Urinary bladder (tissue), 4 donors: Measurements from ENCODE around the gene PRAMEF25. TPM values are rescaled to one million over a fixed set of nuclear protein-coding genes. Genes with fewer than 3 reads are reported as not detected.
"Not testable (repeated sequence)": the region's sequence is repeated elsewhere in the genome, so short reads cannot be mapped to it uniquely, and the experiment has no call there.

Experiments used
- DNase-seq: peaks from one replicate; pipeline ENCODE4 v3.0.0-alpha.2; 2015; ENCODE audit errors: extremely low spot score
- H3K27ac ChIP-seq: one replicate; pipeline ENCODE4 v1.5.1; 2013; ENCODE audit warnings: low read depth, mild to moderate bottlenecking, moderate library complexity
- H3K36me3 ChIP-seq: one replicate; pipeline ENCODE4 v1.6.1; 2013; ENCODE audit warnings: mild to moderate bottlenecking, moderate library complexity; ENCODE audit not compliant: insufficient read depth
- H3K4me1 ChIP-seq: one replicate; pipeline ENCODE4 v1.6.1; 2013; ENCODE audit warnings: mild to moderate bottlenecking, moderate library complexity; ENCODE audit not compliant: insufficient read depth
- H3K4me3 ChIP-seq: one replicate; pipeline ENCODE4 v1.5.1; 2013; ENCODE audit warnings: low read depth, low read length
- WGBS: extraction: QIAGEN DNeasy Blood & Tissue Kit; methylation state at CpG from one replicate; pipeline ENCODE4 v1.1.7; 2013; 5-methylcytosine and 5-hydroxymethylcytosine counted together
- polyA plus RNA-seq: library from polyadenylated mRNA; stranded (reverse); fragments of 200-250 nt; gene quantifications from one replicate; pipeline ENCODE4 v1.2.3, GENCODE V29; 2013
- total RNA-seq: library from RNA; depleted of rRNA; stranded (reverse); fragments of >200 nt; gene quantifications from one replicate; pipeline ENCODE4 v1.2.3, GENCODE V29; 2014
- donor health status: healthy with polysubstance abuse.
- donor health status: healthy.

PRAMEF25 gene
- total RNA-seq (not detected), polyA plus RNA-seq (not detected)

GRCh38 chr1:13070474-13070873, at the start of gene PRAMEF25:
TSS of gene PRAMEF25 (plus strand) at chr1:13070774. CDS start at chr1:13073694, 2,920 bp downstream.
- WGBS: no CpG with 5 or more reads among the region's 4 CpGs
- DNase-seq, H3K4me3 ChIP-seq, H3K27ac ChIP-seq, H3K36me3 ChIP-seq, H3K4me1 ChIP-seq: not testable (repeated sequence)

GRCh38 chr1:13056475-13056874, 14.1 kb upstream of the PRAMEF25 start, which contains the start of gene PRAMEF27:
TSS of gene PRAMEF27 (minus strand) at chr1:13056575. CDS start at chr1:13053659, 2,916 bp downstream.
- 76% methylated on average over 3 of the region's 3 CpGs for WGBS
- H3K27ac ChIP-seq, H3K4me1 ChIP-seq, H3K4me3 ChIP-seq, H3K36me3 ChIP-seq, DNase-seq: not testable (repeated sequence)

GRCh38 chr1:13116754-13117153, 46.2 kb downstream of the PRAMEF25 start, which contains the start of gene HNRNPCL2:
TSS of gene HNRNPCL2 (minus strand) at chr1:13116854. CDS start at chr1:13116400, 454 bp downstream.
- not testable (repeated sequence) for H3K27ac ChIP-seq, H3K4me1 ChIP-seq, DNase-seq, H3K4me3 ChIP-seq, H3K36me3 ChIP-seq
- 87% methylated on average over 6 of the region's 6 CpGs for WGBS

Other genes starting within 250 kb of the PRAMEF25 start
- not detected for gene PRAMEF11, start 239.4 kb upstream of the PRAMEF25 start, total RNA-seq
- gene PRAMEF11, start 239.4 kb upstream of the PRAMEF25 start, polyA plus RNA-seq: not detected
- gene HNRNPCL1, start 222.1 kb upstream of the PRAMEF25 start, total RNA-seq: not detected
- gene HNRNPCL1, start 222.1 kb upstream of the PRAMEF25 start, polyA plus RNA-seq: not detected
- gene PRAMEF2, start 213.7 kb upstream of the PRAMEF25 start, total RNA-seq: not detected
- not detected for gene PRAMEF2, start 213.7 kb upstream of the PRAMEF25 start, polyA plus RNA-seq
- not detected for gene PRAMEF4, start 184.6 kb upstream of the PRAMEF25 start, total RNA-seq
- not detected for gene PRAMEF4, start 184.6 kb upstream of the PRAMEF25 start, polyA plus RNA-seq
- gene PRAMEF10, start 172.5 kb upstream of the PRAMEF25 start, total RNA-seq: not detected
- not detected for gene PRAMEF10, start 172.5 kb upstream of the PRAMEF25 start, polyA plus RNA-seq
- not detected for gene PRAMEF7, start 154.2 kb upstream of the PRAMEF25 start, total RNA-seq
- not detected for gene PRAMEF7, start 154.2 kb upstream of the PRAMEF25 start, polyA plus RNA-seq
- gene PRAMEF6, start 123.2 kb upstream of the PRAMEF25 start, total RNA-seq: not detected
- not detected for gene PRAMEF6, start 123.2 kb upstream of the PRAMEF25 start, polyA plus RNA-seq
- gene PRAMEF27, start 14.2 kb upstream of the PRAMEF25 start, total RNA-seq: not detected
- not detected for gene PRAMEF27, start 14.2 kb upstream of the PRAMEF25 start, polyA plus RNA-seq
- gene HNRNPCL3, start 10.0 kb upstream of the PRAMEF25 start, total RNA-seq: not detected
- not detected for gene HNRNPCL3, start 10.0 kb upstream of the PRAMEF25 start, polyA plus RNA-seq
- gene HNRNPCL2, start 46.1 kb downstream of the PRAMEF25 start, total RNA-seq: not detected
- not detected for gene HNRNPCL2, start 46.1 kb downstream of the PRAMEF25 start, polyA plus RNA-seq
- not detected for gene PRAMEF26, start 85.2 kb downstream of the PRAMEF25 start, total RNA-seq
- gene PRAMEF26, start 85.2 kb downstream of the PRAMEF25 start, polyA plus RNA-seq: not detected
- not detected for gene HNRNPCL4, start 94.9 kb downstream of the PRAMEF25 start, total RNA-seq
- not detected for gene HNRNPCL4, start 94.9 kb downstream of the PRAMEF25 start, polyA plus RNA-seq
- not detected for gene PRAMEF9, start 101.1 kb downstream of the PRAMEF25 start, total RNA-seq
- gene PRAMEF9, start 101.1 kb downstream of the PRAMEF25 start, polyA plus RNA-seq: not detected
- gene PRAMEF13, start 130.6 kb downstream of the PRAMEF25 start, total RNA-seq: not detected
- not detected for gene PRAMEF13, start 130.6 kb downstream of the PRAMEF25 start, polyA plus RNA-seq
- gene PRAMEF18, start 155.4 kb downstream of the PRAMEF25 start, total RNA-seq: not detected
- not detected for gene PRAMEF18, start 155.4 kb downstream of the PRAMEF25 start, polyA plus RNA-seq
- gene PRAMEF5, start 183.4 kb downstream of the PRAMEF25 start, total RNA-seq: not detected
- gene PRAMEF5, start 183.4 kb downstream of the PRAMEF25 start, polyA plus RNA-seq: not detected
- not detected for gene PRAMEF8, start 214.4 kb downstream of the PRAMEF25 start, total RNA-seq
- not detected for gene PRAMEF8, start 214.4 kb downstream of the PRAMEF25 start, polyA plus RNA-seq
- not detected for gene PRAMEF33, start 232.8 kb downstream of the PRAMEF25 start, total RNA-seq
- not detected for gene PRAMEF33, start 232.8 kb downstream of the PRAMEF25 start, polyA plus RNA-seq
- gene PRAMEF15, start 244.8 kb downstream of the PRAMEF25 start, total RNA-seq: not detected
- gene PRAMEF15, start 244.8 kb downstream of the PRAMEF25 start, polyA plus RNA-seq: not detected